Posterior vena cava (tissue), 2 donors: ENCODE data around the gene KRTAP12-4. TPM values are rescaled to one million over a fixed set of nuclear protein-coding genes. Genes with fewer than 3 reads are reported as not detected.
A peak's percentile ranks its signal among the peaks of the same experiment; 100 is the strongest.
"Not testable (repeated sequence)": the region's sequence is repeated elsewhere in the genome, so short reads cannot be mapped to it uniquely, and the experiment has no call there.

Source experiments
- DNase-seq: peaks from one replicate; pipeline ENCODE4 v3.0.0-alpha.2; 2020; ENCODE audit warnings: low spot score
- intact Hi-C, 2 donors: fragments of 100-400 bp; cut with DNase I; formaldehyde crosslinking; loops; one replicate each; pipeline versions ENCODE4 v1.14.1 to v1.14.2; 2022 to 2023
- long read RNA-seq, 2 donors: library from polyadenylated mRNA; unstranded; transcript quantifications; one replicate each; pipeline ENCODE4 v2.0.0, GENCODE V29; 2020 to 2021
- total RNA-seq, 2 donors: library from RNA; stranded (reverse); fragmentation: NEBNext Ultra II Directional; extraction: Animal tissue kit (Norgen Biotek cat#: 25700); gene quantifications; one replicate each; pipeline ENCODE4 v1.2.1, GENCODE V29; 2021
- donor health status: DM: yes; HTN: yes; CAD: no.
- donor health status: DM: yes; HTN: yes; CAD: no.

KRTAP12-4 gene
- not detected for total RNA-seq
- long read RNA-seq, donor 1 = 0 reads
- long read RNA-seq, donor 2 = 0 reads

GRCh38 chr21:44654576-44655175 is at the start of gene KRTAP12-4:
Gene KRTAP12-4 (minus strand): TSS chr21:44654659. CDS start chr21:44654614, 45 bp downstream.
- DNase-seq = no peak
- intact Hi-C loops = no loop called here

GRCh38 chr21:44703731-44704635 is 49.5 kb upstream of the KRTAP12-4 start:
- intact Hi-C loops = no loop called here
- DNase-seq = peak; percentile 40

GRCh38 chr21:44702973-44703730 is 48.7 kb upstream of the KRTAP12-4 start:
- intact Hi-C loops = no loop called here
- DNase-seq = peak; percentile 60

- peak; percentile 74 for DNase-seq
- intact Hi-C loops = no loop called here
Observed at GRCh38 chr21:44702111-44702972, 47.9 kb upstream of the KRTAP12-4 start.

- peak; percentile 71 for DNase-seq
- intact Hi-C loops = no loop called here
Observed at GRCh38 chr21:44701541-44701940, 47.1 kb upstream of the KRTAP12-4 start.

GRCh38 chr21:44701023-44701400 is 46.6 kb upstream of the KRTAP12-4 start:
- intact Hi-C loops = no loop called here
- no peak for DNase-seq

GRCh38 chr21:44700101-44701022 is 45.9 kb upstream of the KRTAP12-4 start:
- intact Hi-C loops = no loop called here

GRCh38 chr21:44699502-44700001 is 45.1 kb upstream of the KRTAP12-4 start:
- intact Hi-C loops = no loop called here
- DNase-seq = peak; percentile 63

More at GRCh38 chr21:44700101-44701022, 45.9 kb upstream of the KRTAP12-4 start:
- DNase-seq = peak; percentile 32

GRCh38 chr21:44697811-44698734 is 43.6 kb upstream of the KRTAP12-4 start:
- intact Hi-C loops = no loop called here

GRCh38 chr21:44697172-44697810 is 42.8 kb upstream of the KRTAP12-4 start, which contains the start of gene KRTAP10-12:
Gene KRTAP10-12 (plus strand): TSS chr21:44697172. CDS start chr21:44697202, 30 bp downstream.
- intact Hi-C loops, DNase-seq: not testable (repeated sequence)

More at GRCh38 chr21:44697811-44698734, 43.6 kb upstream of the KRTAP12-4 start:
- DNase-seq = no peak

- intact Hi-C loops = no loop called here
- no peak for DNase-seq
Observed at GRCh38 chr21:44696572-44696971, 42.1 kb upstream of the KRTAP12-4 start.

- DNase-seq = no peak
- intact Hi-C loops = no loop called here
Observed at GRCh38 chr21:44695641-44696040, 41.2 kb upstream of the KRTAP12-4 start.

GRCh38 chr21:44695184-44695583 is 40.7 kb upstream of the KRTAP12-4 start:
- intact Hi-C loops = no loop called here
- no peak for DNase-seq

GRCh38 chr21:44694776-44695175 is 40.3 kb upstream of the KRTAP12-4 start:
- no peak for DNase-seq
- intact Hi-C loops = no loop called here

- no peak for DNase-seq
- intact Hi-C loops = no loop called here
Observed at GRCh38 chr21:44692798-44693512, 38.5 kb upstream of the KRTAP12-4 start.
